Epithelial cell of esophagus (primary cell): ENCODE measurements around the gene EXT2.
A peak's percentile ranks its signal among the peaks of the same experiment; 100 is the strongest.

Experiments used
- DNase-seq: peaks from one replicate; pipeline ENCODE4 v3.0.0; 2010; ENCODE audit warnings: low read depth
- H3K4me3 ChIP-seq: 2 replicates; pipeline ENCODE4 v1.5.1; 2011; ENCODE audit warnings: mild to moderate bottlenecking, low read length, control low read depth
- CTCF ChIP-seq: IDR thresholded peaks from 2 replicates; pipeline ENCODE4 v1.5.1; 2011; ENCODE audit warnings: low read depth, mild to moderate bottlenecking, low read length, control low read depth, inconsistent platforms; ENCODE audit not compliant: insufficient read depth; ENCODE audit errors: missing control alignments

Gene EXT2

GRCh38 chr11:44213148-44213547 lies 117.7 kb downstream of the EXT2 start:
- no peak for TF ChIP-seq CTCF
- DNase-seq: no peak

GRCh38 chr11:44217432-44217831 lies 122.0 kb downstream of the EXT2 start:
- DNase-seq: no peak
- no peak for TF ChIP-seq CTCF
- no peak overlapping the region for H3K4me3 ChIP-seq

More at GRCh38 chr11:44213148-44213547, 117.7 kb downstream of the EXT2 start:
- H3K4me3 ChIP-seq: no peak overlapping the region

- no peak overlapping the region for H3K4me3 ChIP-seq
- TF ChIP-seq CTCF: no peak
- peak; percentile 19 for DNase-seq
These were observed 124.6 kb downstream of the EXT2 start for GRCh38 chr11:44219830-44220796.

- DNase-seq: no peak
- TF ChIP-seq CTCF: no peak
- H3K4me3 ChIP-seq: no peak overlapping the region
These were observed 126.0 kb downstream of the EXT2 start for GRCh38 chr11:44221456-44221855.

- no peak for TF ChIP-seq CTCF
- no peak for DNase-seq
- H3K4me3 ChIP-seq: no peak overlapping the region
These were observed 126.5 kb downstream of the EXT2 start for GRCh38 chr11:44221992-44222391.

GRCh38 chr11:44223238-44223637 lies 127.8 kb downstream of the EXT2 start:
- H3K4me3 ChIP-seq: no peak overlapping the region
- DNase-seq: no peak
- TF ChIP-seq CTCF: no peak
